DMS79 (cell line): ENCODE measurements around the gene CDR2L.
"Not testable (repeated sequence)": the region's sequence is repeated elsewhere in the genome, so short reads cannot be mapped to it uniquely, and the experiment has no call there.

Experiments used
- DNase-seq: peaks from one replicate; lab custom pipeline; 2025; lab: John Stamatoyannopoulos, UW

Gene CDR2L

GRCh38 chr17:74959826-74960515, 27.5 kb upstream of the CDR2L start:
- no peak for DNase-seq

DNA sequence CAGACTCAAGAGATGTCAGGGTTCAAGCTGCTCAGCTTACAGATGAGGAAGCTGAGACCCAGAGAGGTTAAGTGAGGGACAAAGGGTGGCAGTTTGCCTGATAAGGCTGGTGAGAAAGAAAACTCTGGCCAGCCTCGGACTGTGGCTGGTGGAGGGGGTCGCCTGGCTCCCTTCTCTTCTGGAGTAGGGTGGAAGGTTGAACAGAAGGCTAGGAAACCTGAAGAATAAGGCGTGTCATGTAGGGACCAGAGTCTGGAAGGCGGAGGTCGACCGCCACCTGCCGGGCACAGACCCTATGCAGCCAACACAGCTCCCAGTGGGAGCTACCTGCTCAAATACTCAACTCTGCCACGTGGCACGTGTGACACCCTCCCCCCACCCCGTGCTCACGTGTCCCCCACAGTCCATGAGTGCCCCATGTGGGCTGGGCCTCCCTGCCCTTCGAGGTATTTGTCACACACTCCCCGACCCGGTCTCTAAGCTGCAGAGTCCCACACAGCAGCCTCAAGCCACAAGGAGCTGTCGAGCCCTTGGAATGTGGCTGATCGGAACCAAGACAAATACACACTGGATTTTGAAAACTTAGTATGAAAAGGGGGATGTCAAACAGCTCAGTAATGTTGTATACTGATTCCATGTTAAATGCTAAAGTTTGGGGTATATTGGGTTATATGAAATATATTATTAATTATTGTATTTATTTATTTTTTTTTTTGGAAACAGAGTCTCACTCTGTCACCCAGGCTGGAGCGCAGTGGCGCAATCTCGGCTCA, 26.7 kb upstream of the CDR2L start:
- no peak for DNase-seq

DNA sequence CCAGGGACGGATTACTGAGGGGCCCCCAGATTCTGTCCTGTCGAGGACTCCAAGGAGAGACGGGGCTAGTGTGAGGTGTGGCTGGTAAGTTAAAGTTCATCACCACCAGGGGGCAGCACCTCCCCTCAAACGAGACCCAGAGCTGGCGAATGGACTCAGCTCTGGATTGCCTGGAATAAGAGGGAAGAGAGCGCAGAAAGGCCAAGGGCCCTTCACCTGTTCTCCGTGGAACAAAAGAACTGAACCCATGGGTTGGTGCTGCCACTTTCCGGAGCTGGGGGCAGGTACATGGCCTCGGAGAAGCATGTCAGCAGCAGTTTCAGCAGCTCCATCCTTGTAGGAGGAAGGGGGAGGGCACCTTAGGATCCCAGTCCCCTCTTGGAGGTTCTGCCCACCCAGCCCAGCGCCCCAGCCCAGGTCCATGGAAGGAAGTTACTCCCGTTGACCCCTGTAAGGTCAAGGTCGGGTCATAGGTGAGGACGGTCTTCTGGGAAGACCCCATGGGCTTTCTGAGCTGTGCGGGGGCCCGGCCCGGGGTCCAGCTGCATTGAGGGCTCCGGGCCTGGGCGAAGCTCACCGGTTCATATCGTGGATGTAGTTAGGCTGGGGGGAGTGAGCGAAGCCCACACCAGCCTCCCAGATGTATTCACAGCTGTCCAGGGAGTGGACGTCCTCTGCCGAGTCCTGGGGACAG, 25.6 kb upstream of the CDR2L start:
- peak; percentile 25 for DNase-seq

- no peak for DNase-seq
These were observed 24.6 kb upstream of the CDR2L start for GRCh38 chr17:74962622-74963394.

GRCh38 chr17:74963656-74964055, 23.8 kb upstream of the CDR2L start:
- DNase-seq: no peak

DNA sequence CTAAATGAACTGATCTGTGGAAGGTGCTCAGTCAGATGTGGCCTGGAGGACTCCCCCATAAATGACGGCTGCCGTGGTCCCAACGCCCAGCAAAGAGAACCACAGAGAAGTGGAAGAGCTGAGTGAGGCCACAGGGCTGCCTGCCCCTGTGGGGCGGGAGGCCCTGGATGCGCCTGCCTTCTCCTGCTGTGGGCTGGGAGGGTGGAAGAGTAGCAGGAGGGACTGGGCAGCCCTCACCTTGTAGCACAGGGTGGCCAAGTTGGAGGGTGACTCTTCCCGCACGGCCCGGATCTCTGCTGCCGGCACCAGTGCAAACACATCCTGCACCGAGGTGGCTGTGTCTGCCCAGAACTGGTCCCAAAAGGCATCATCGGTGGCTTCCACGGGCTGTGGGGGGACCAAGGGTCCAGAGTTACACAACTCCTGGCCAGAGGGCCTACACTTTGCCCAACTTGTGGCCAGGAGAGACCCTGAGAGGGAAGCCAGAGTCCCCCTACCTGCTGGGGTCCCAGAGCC, 23.1 kb upstream of the CDR2L start:
- no peak for DNase-seq

- no peak for DNase-seq
These were observed 22.3 kb upstream of the CDR2L start for GRCh38 chr17:74964988-74965622.

- no peak for DNase-seq
These were observed 19.1 kb upstream of the CDR2L start for GRCh38 chr17:74968361-74968780.

- DNase-seq: not testable (repeated sequence)
These were observed 17.9 kb upstream of the CDR2L start for GRCh38 chr17:74969501-74969900.

DNA sequence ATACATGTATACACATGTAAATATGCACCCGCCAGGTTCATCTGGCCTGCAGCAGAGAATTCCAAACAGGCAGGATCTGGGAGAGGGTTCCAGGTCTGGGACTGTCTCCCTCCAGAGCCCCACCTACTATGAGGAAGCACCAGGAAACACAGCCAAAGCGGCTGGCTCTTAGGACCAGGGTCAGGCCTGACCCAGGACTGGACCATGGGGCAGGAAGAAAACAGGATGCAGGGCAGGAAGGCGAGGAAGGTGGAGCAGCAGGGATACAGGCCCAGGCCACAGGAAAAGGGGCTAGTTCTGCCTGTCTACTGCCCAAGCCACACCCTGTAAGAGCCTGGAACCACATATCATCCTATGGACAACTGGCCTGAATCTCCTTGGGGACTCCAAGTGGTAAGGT, 17.0 kb upstream of the CDR2L start:
- no peak for DNase-seq

- no peak for DNase-seq
These were observed 16.2 kb upstream of the CDR2L start for GRCh38 chr17:74971069-74971841.

- no peak for DNase-seq
These were observed 15.7 kb upstream of the CDR2L start for GRCh38 chr17:74971842-74972106.

DNA sequence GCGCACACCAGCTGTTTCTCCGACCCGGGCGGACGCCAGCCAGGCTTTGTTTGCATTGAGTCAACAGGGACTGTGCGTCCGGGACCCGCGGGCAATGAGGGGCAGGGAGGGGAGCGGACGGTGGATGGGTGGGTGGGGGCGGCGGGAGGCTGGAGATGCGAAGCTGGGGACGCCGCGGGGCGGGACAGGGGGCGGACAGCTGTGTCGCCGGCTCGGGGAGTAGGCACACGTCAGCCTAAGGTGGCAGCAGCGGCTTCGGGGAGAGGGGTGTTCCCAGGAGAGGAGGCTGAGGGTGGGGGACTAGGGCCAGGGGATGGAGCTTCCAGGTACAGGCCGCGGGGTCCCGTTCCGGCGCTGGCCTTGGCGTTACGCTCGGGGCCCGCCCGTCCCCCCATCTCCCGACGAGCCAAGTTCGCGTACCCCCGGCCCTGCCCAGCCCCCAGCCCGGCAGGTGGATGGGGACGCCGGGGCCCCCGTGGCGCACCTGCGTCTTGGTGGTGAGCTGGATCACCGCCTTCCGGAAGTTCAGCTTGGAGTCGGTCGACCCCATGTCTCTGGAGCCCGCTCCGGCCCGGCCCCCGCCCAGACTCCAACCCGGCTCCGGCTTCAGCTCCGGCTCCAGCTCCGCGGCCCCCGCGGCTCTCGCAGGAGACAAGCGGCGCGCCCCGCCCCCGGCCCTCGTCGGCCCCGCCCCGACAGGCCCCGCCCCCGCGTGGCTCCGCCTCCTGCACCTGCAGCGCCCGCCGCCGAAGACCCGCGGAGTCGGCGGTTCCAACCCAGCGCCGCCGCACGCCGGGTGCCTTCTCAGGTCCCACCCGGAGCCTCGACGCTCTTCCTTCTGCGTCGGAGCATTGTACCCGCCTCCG, 15.1 kb upstream of the CDR2L start, which contains the start of gene HID1:
Gene HID1, minus strand, starts transcription at position 653 of the 866 bp plus-strand sequence. Its CDS starts 103 bp downstream, at position 550.
- DNase-seq: no peak

DNA sequence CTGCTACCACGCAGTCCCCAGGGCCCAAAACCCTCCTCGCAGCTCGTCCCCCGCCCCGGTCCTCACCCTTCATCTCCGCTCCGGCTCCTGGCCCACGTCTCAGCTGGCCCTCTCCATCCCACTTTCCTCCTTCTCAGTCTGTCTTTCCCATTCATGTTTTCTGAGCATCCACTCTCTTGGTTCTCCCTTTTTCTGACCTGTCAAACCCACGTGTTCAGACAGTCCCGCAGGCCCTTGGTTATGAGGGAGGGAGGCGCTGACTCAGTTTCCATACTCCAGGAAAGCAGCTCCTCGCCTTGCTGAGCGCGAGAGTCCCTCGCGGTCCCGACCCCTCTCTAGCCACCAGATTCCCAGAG, 14.5 kb upstream of the CDR2L start:
- DNase-seq: no peak

DNA sequence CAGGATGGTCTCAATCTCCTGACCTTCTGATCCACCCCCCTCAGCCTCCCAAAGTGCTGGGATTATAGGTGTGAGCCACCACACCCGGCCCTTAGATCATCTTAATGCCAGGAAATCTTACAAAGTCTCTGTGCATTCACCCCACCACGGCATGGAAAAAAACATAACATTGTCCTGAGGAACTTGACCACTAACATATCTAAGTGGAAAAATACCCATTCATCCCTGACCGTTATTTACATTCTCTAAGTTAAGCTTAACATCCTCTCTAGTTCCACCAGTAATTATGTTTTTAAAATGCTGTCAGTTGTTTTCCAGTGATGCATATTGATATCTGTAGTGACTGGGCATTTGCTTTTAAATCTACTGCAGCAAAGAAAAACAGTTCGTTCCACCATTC, 11.5 kb upstream of the CDR2L start:
- no peak for DNase-seq

DNA sequence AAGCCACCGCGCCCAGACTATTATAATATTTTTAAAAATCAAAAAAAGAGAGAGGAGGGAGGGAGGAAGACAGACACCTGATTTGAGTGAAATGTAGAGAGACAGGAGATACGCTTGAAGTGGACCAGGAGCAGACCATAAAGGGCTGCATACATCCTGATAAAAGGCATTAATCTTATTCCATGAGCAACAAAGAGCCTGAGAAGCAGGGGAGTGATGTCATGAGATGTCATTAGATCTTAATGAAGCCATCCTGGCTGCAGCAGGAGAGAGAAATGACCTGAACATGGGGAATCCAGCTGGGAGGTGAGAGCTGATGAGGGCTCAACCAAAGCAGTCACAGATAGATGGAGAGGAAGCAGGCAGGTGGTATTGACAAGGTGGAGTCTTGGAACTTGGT, 9.6 kb upstream of the CDR2L start:
- DNase-seq: no peak

- no peak for DNase-seq
These were observed 9.2 kb upstream of the CDR2L start for GRCh38 chr17:74978240-74978639.

GRCh38 chr17:74979408-74980146, 7.9 kb upstream of the CDR2L start:
- no peak for DNase-seq

DNA sequence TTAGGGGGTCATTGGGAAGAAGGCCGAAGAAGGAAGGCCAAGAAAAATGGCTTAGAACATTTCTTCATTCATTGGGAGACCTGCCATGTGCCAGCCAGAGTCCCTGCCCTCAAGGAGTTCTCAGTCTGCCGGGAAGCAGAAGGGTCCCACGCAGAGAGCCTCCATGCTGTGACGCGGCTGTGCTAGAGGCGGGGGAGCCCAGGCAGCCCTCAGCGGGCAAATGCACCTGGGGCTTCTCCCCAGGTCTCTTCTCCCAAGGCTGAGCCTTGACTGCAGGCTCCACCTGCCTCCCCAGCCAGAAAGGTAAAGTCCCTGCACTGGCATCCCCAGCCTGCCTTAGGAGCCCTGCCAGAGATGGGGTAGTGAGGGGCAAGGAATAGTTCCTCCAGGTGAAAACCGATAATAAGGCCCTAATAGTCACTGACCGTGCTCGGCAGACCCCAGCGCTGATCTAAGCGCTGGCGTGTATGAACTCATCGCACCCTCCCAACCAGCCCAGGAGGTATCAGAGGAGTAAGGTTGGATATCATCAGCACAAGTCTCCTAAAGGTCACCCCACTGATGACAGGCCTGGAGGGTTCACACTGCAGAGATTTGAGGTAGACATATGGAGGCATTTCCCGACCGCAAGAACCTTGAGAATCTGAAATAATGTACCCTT, 6.0 kb upstream of the CDR2L start:
- no peak for DNase-seq
